ENCODE measurements around the gene COL4A6. TPM values are rescaled to one million over a fixed set of nuclear protein-coding genes. Genes with fewer than 3 reads are reported as not detected.
"Not testable (repeated sequence)": the region's sequence is repeated elsewhere in the genome, so short reads cannot be mapped to it uniquely, and the experiment has no call there.

Gene COL4A6
- total and polyA plus RNA-seq, 4 donors = under 0.01 to 0.09 (median 0.07) TPM; not detected in 1

GRCh38 chrX:108390976-108391717 lies 47.1 kb downstream of the COL4A6 start:
- H3K9ac ChIP-seq (ENCODE audit: low read depth in 1 of 2, low read length in 2 of 2); DNase-seq (ENCODE audit: low spot score); H3K4me3 ChIP-seq (ENCODE audit: low read depth in 1 of 3, low read length in 3 of 3); H3K27me3 ChIP-seq (ENCODE audit: control insufficient read depth in 4 of 4, insufficient read depth in 4 of 4, low read length in 3 of 4); H3K27ac ChIP-seq (ENCODE audit: low read depth in 1 of 2, low read length in 2 of 2); H3K9me3 ChIP-seq (ENCODE audit: control insufficient read depth in 4 of 4, low read length in 3 of 4); H3K4me1 ChIP-seq (ENCODE audit: control insufficient read depth in 4 of 4, insufficient read depth in 4 of 4, low read length in 3 of 4); H3K36me3 ChIP-seq (ENCODE audit: control insufficient read depth in 4 of 4, insufficient read depth in 3 of 4, low read depth in 1 of 4, low read length in 3 of 4): not testable (repeated sequence)
- WGBS = 54% methylated on average over 9 of the region's 9 CpGs

DNA sequence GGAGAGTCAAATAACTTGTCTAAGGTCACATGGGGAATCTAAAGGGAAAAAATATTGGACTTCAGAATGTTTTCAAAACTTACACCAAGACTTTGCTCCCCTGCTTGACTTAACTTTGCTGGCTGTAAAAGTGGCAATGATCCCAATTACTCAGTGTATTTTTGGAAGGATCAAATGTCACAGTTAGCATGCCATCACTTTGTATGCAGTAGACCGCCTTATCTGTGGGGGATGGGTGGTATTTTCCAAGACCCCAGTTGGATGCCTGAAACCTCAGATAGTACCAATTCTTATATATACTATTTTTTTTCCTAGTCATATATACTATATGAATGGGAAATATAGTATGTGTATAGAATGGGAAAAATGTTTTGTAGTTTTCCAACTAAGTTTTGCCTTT lies 53.4 kb downstream of the COL4A6 start:
- no peak overlapping the region for H3K9ac ChIP-seq (ENCODE audit: low read depth in 1 of 2, low read length in 2 of 2)
- no peak overlapping the region for H3K4me3 ChIP-seq (ENCODE audit: low read depth in 1 of 3, low read length in 3 of 3)
- 67% methylated on average over 1 of the region's 1 CpG for WGBS
- TF ChIP-seq SP1 (IDR thresholded peaks at IDR 0.05) (no peak), TAF1 (conservative IDR thresholded peaks at IDR 0.05) (no peak), FOXA1 (IDR thresholded peaks at IDR 0.05) (no peak), JUND (IDR thresholded peaks at IDR 0.05) (no peak), HNF4G (IDR thresholded peaks at IDR 0.05) (no peak), FOXA2 (IDR thresholded peaks at IDR 0.05) (no peak), RAD21 (IDR thresholded peaks at IDR 0.05) (no peak), HNF4A (conservative IDR thresholded peaks at IDR 0.05) (no peak), NR2F2 (IDR thresholded peaks at IDR 0.05) (no peak), GABPA (IDR thresholded peaks at IDR 0.05 in 1 of 2, conservative IDR thresholded peaks at IDR 0.05 in 1 of 2) (no peak)
- TF ChIP-seq, protein P1, sequence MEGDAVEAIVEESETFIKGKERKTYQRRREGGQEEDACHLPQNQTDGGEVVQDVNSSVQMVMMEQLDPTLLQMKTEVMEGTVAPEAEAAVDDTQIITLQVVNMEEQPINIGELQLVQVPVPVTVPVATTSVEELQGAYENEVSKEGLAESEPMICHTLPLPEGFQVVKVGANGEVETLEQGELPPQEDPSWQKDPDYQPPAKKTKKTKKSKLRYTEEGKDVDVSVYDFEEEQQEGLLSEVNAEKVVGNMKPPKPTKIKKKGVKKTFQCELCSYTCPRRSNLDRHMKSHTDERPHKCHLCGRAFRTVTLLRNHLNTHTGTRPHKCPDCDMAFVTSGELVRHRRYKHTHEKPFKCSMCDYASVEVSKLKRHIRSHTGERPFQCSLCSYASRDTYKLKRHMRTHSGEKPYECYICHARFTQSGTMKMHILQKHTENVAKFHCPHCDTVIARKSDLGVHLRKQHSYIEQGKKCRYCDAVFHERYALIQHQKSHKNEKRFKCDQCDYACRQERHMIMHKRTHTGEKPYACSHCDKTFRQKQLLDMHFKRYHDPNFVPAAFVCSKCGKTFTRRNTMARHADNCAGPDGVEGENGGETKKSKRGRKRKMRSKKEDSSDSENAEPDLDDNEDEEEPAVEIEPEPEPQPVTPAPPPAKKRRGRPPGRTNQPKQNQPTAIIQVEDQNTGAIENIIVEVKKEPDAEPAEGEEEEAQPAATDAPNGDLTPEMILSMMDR (IDR thresholded peaks at IDR 0.05; ENCODE audit: low read depth, low read length, missing input control) = no peak
- TF ChIP-seq, protein P2, sequence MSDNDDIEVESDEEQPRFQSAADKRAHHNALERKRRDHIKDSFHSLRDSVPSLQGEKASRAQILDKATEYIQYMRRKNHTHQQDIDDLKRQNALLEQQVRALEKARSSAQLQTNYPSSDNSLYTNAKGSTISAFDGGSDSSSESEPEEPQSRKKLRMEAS (IDR thresholded peaks at IDR 0.05) = no peak
- TF ChIP-seq, protein P3, sequence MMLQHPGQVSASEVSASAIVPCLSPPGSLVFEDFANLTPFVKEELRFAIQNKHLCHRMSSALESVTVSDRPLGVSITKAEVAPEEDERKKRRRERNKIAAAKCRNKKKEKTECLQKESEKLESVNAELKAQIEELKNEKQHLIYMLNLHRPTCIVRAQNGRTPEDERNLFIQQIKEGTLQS (IDR thresholded peaks at IDR 0.05) = no peak
- TF ChIP-seq, protein P4, sequence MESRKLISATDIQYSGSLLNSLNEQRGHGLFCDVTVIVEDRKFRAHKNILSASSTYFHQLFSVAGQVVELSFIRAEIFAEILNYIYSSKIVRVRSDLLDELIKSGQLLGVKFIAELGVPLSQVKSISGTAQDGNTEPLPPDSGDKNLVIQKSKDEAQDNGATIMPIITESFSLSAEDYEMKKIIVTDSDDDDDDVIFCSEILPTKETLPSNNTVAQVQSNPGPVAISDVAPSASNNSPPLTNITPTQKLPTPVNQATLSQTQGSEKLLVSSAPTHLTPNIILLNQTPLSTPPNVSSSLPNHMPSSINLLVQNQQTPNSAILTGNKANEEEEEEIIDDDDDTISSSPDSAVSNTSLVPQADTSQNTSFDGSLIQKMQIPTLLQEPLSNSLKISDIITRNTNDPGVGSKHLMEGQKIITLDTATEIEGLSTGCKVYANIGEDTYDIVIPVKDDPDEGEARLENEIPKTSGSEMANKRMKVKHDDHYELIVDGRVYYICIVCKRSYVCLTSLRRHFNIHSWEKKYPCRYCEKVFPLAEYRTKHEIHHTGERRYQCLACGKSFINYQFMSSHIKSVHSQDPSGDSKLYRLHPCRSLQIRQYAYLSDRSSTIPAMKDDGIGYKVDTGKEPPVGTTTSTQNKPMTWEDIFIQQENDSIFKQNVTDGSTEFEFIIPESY (IDR thresholded peaks at IDR 0.05) = no peak
- H3K27ac ChIP-seq (ENCODE audit: low read depth in 1 of 2, low read length in 2 of 2) = no peak overlapping the region
- H3K9me3 ChIP-seq (ENCODE audit: control insufficient read depth in 4 of 4, low read length in 3 of 4) = peaks cover 0 to 1% (median 0%) of the 10 kb centered on the region in 4 donors
- DNase-seq (ENCODE audit: low spot score) = no peak
- H3K4me1 ChIP-seq (ENCODE audit: control insufficient read depth in 4 of 4, insufficient read depth in 4 of 4, low read length in 3 of 4) = no peaks in the 10 kb centered on the region
- no peaks in the 10 kb centered on the region for H3K36me3 ChIP-seq (ENCODE audit: control insufficient read depth in 4 of 4, insufficient read depth in 3 of 4, low read depth in 1 of 4, low read length in 3 of 4)
- no peaks in the 10 kb centered on the region for H3K27me3 ChIP-seq (ENCODE audit: control insufficient read depth in 4 of 4, insufficient read depth in 4 of 4, low read length in 3 of 4)

- Histone ChIP-seq H3K4me1 (ENCODE audit: control insufficient read depth in 4 of 4, insufficient read depth in 4 of 4, low read length in 3 of 4) (no peaks in the 10 kb centered on the region), H3K9ac (ENCODE audit: low read depth in 1 of 2, low read length in 2 of 2) (no peak overlapping the region), H3K27ac (ENCODE audit: low read depth in 1 of 2, low read length in 2 of 2) (no peak overlapping the region), H3K9me3 (ENCODE audit: control insufficient read depth in 4 of 4, low read length in 3 of 4) (no peaks in the 10 kb centered on the region), H3K36me3 (ENCODE audit: control insufficient read depth in 4 of 4, insufficient read depth in 3 of 4, low read depth in 1 of 4, low read length in 3 of 4) (no peaks in the 10 kb centered on the region), H3K4me3 (ENCODE audit: low read depth in 1 of 3, low read length in 3 of 3) (no peak overlapping the region), H3K27me3 (ENCODE audit: control insufficient read depth in 4 of 4, insufficient read depth in 4 of 4, low read length in 3 of 4) (no peaks in the 10 kb centered on the region)
- DNase-seq (ENCODE audit: low spot score) = no peak
- TF ChIP-seq FOXA2 (IDR thresholded peaks at IDR 0.05) = no peak
- no peak for TF ChIP-seq RXRA (IDR thresholded peaks at IDR 0.05)
- no peak for TF ChIP-seq EGR1 (IDR thresholded peaks at IDR 0.05; ENCODE audit: low read depth in 2 of 2)
- TF ChIP-seq NR2F2 (IDR thresholded peaks at IDR 0.05) = no peak
- TF ChIP-seq GABPA (IDR thresholded peaks at IDR 0.05 in 1 of 2, conservative IDR thresholded peaks at IDR 0.05 in 1 of 2) = no peak
- no peak for TF ChIP-seq HNF4A (conservative IDR thresholded peaks at IDR 0.05)
- TF ChIP-seq SP1 (IDR thresholded peaks at IDR 0.05) = no peak
- TF ChIP-seq RAD21 (IDR thresholded peaks at IDR 0.05) = no peak
- WGBS = 60% methylated on average over 2 of the region's 2 CpGs
These were observed 58.0 kb downstream of the COL4A6 start for GRCh38 chrX:108380222-108380621.

GRCh38 chrX:108376821-108377220 lies 61.4 kb downstream of the COL4A6 start:
- not testable (repeated sequence) for H3K27ac ChIP-seq (ENCODE audit: low read depth in 1 of 2, low read length in 2 of 2); DNase-seq (ENCODE audit: low spot score); H3K27me3 ChIP-seq (ENCODE audit: control insufficient read depth in 4 of 4, insufficient read depth in 4 of 4, low read length in 3 of 4); H3K9me3 ChIP-seq (ENCODE audit: control insufficient read depth in 4 of 4, low read length in 3 of 4); H3K9ac ChIP-seq (ENCODE audit: low read depth in 1 of 2, low read length in 2 of 2); H3K36me3 ChIP-seq (ENCODE audit: control insufficient read depth in 4 of 4, insufficient read depth in 3 of 4, low read depth in 1 of 4, low read length in 3 of 4); H3K4me3 ChIP-seq (ENCODE audit: low read depth in 1 of 3, low read length in 3 of 3); H3K4me1 ChIP-seq (ENCODE audit: control insufficient read depth in 4 of 4, insufficient read depth in 4 of 4, low read length in 3 of 4)
- whole genome bisulfite sequencing = 34% methylated on average over 11 of the region's 11 CpGs

GRCh38 chrX:108375591-108375990 lies 62.6 kb downstream of the COL4A6 start:
- not testable (repeated sequence) for H3K4me1 ChIP-seq (ENCODE audit: control insufficient read depth in 4 of 4, insufficient read depth in 4 of 4, low read length in 3 of 4); DNase-seq (ENCODE audit: low spot score); H3K4me3 ChIP-seq (ENCODE audit: low read depth in 1 of 3, low read length in 3 of 3); H3K27ac ChIP-seq (ENCODE audit: low read depth in 1 of 2, low read length in 2 of 2); H3K9ac ChIP-seq (ENCODE audit: low read depth in 1 of 2, low read length in 2 of 2); H3K36me3 ChIP-seq (ENCODE audit: control insufficient read depth in 4 of 4, insufficient read depth in 3 of 4, low read depth in 1 of 4, low read length in 3 of 4); H3K27me3 ChIP-seq (ENCODE audit: control insufficient read depth in 4 of 4, insufficient read depth in 4 of 4, low read length in 3 of 4); H3K9me3 ChIP-seq (ENCODE audit: control insufficient read depth in 4 of 4, low read length in 3 of 4)
- 53% methylated on average over 2 of the region's 2 CpGs for WGBS
